GM21390 (cell line): ENCODE measurements around the gene ALPI.
"Not testable (repeated sequence)": the region's sequence is repeated elsewhere in the genome, so short reads cannot be mapped to it uniquely, and the experiment has no call there.

Experiments used
- ATAC-seq: cut with Tn5 transposase; IDR thresholded peaks from one replicate; pipeline ENCODE4 v1.9.1; 2021; ENCODE audit not compliant: unreplicated experiment

ALPI gene

DNA sequence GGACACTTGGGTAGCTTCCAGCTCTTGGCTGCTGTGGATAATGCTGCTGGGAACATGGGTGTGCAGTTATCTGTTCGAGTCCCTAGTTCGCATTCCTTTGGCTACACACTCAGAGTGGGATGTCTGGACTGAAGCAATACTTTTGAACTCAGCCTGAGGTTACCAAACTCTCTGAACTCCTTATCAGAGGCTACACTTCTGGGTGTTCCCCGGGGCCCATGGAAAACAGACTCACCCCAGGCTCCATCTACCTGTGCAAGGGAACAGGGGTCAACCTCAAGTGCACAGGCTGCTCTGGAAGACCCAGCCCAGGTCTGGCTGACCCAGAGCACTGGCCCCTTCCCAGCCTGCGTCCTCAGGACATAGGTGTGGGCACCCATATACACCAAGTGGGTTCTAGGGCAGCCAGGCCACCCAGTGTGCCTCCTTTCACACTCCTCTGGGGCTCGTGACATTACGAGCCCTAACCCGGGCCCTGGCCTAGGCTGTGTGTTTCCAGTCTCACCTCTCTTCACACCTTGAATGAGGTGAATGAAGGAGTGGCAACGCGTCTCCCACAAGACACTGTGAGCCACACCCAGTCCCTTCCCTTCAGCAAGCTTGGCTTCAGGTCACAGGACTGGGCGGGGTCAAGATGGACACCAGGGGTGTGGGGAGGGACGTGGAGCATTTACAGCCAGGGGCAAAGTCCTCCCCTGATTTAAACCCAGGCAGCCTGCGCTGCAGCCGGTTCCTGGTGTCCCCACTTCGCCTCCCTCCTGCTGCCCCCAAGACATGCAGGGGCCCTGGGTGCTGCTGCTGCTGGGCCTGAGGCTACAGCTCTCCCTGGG, at the start of gene ALPI:
TSS of gene ALPI (plus strand) at position 728 of the 830 bp plus-strand sequence. CDS start at position 775, 47 bp downstream.
- ATAC-seq = no peak

DNA sequence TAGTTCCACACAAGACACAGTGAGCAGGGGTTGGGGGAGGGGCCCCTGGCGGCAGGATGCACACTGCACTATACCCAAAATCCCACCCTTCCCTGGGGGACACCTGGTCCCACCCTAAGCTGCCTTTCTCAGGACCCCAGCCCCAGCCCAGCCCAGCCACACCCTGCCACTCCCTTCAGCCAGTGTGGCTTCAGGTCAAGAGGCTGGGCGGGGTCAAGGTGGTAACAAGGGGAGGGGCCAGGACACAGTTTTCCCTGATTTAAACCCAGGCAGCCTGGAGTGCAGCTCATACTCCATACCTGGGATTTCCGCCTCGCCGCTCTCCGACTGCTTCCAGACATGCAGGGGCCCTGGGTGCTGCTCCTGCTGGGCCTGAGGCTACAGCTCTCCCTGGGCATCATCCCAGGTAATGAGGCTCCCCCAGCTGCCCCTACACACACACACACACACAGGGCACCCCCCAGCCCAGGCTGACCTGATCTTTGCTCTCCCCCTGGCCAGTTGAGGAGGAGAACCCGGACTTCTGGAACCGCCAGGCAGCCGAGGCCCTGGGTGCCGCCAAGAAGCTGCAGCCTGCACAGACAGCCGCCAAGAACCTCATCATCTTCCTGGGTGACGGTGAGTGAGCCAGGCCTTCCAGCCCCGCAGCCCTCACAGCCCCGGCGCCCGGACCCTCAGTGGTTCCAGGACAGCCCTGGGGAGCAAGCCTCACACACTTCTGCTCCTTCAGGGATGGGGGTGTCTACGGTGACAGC, 49.2 kb upstream of the ALPI start, which contains the start of gene ALPG:
TSS of gene ALPG (plus strand) at position 289 of the 755 bp plus-strand sequence. CDS start at position 340, 51 bp downstream.
- ATAC-seq = no peak

DNA sequence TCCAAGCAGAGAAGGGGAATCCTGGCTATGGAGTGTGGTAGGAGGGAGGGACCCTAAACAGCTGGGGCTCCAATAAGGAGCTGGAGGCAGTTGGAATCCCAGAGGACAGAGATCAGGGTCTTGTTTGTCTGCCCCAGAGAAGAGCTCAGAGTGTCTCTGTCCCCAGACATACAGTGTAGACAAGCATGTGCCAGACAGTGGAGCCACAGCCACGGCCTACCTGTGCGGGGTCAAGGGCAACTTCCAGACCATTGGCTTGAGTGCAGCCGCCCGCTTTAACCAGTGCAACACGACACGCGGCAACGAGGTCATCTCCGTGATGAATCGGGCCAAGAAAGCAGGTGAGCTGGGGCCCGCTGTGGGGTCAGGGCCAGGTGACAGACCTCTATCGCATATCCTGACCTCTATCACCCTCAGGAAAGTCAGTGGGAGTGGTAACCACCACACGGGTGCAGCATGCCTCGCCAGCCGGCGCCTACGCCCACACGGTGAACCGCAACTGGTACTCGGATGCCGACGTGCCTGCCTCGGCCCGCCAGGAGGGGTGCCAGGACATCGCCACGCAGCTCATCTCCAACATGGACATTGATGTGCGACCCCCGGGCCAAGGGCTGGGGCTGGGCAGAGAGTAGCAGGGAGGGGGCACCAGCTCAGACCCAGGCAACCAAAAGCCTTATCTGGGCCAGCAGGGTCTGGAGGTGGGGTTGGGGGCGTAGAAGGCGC, 48.4 kb upstream of the ALPI start:
- not testable (repeated sequence) for ATAC-seq

DNA sequence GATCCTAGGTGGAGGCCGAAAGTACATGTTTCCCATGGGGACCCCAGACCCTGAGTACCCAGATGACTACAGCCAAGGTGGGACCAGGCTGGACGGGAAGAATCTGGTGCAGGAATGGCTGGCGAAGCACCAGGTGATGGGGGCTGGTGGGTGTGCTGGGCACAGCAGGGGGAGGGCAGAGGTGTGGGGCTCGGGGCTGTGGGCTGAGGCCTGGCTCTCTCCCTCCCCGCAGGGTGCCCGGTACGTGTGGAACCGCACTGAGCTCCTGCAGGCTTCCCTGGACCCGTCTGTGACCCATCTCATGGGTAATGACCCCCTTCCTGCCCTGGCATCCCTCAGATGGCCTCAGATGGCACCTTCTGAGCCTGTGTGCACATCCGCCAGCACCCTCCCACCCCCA, 47.7 kb upstream of the ALPI start:
- ATAC-seq = not testable (repeated sequence)

DNA sequence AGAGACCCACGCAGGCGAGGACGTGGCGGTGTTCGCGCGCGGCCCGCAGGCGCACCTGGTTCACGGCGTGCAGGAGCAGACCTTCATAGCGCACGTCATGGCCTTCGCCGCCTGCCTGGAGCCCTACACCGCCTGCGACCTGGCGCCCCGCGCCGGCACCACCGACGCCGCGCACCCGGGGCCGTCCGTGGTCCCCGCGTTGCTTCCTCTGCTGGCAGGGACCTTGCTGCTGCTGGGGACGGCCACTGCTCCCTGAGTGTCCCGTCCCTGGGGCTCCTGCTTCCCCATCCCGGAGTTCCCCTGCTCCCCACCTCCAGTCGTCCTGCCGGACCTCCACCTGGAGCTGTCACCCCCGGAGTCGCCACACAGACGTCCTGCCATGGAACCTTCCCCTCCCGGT, 46.3 kb upstream of the ALPI start:
- not testable (repeated sequence) for ATAC-seq

DNA sequence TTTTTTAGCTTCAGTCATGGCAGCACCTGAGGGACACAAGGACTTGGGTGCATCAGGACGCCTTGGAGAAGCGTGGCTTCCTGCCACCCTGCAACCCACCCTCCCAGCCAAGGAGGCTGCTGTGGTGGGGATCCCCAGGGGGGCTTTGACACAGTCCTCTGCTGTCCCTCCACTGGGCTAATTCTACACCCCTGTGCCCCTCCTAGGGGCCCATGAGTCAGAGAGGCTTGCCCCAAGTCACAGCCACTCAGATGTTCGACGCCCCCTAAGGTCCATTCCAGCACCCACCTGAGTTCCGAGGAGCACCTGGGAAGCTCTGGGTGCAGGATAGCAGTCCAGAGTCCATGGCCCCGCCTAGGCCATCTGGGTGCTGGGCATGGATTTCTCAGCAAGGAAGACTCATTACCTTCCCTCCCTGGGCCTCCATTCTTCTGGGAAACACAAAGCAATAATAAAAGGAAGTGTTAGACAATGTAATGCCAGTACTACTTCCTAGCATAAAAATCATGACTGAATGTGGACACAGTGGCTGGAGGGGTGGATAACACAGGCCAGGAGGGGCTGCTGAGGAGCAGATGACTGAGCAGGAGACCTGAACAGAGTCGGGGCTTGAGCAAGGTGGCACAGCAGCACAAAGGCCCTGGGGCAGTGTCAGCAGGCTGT, 45.6 kb upstream of the ALPI start:
- no peak for ATAC-seq

DNA sequence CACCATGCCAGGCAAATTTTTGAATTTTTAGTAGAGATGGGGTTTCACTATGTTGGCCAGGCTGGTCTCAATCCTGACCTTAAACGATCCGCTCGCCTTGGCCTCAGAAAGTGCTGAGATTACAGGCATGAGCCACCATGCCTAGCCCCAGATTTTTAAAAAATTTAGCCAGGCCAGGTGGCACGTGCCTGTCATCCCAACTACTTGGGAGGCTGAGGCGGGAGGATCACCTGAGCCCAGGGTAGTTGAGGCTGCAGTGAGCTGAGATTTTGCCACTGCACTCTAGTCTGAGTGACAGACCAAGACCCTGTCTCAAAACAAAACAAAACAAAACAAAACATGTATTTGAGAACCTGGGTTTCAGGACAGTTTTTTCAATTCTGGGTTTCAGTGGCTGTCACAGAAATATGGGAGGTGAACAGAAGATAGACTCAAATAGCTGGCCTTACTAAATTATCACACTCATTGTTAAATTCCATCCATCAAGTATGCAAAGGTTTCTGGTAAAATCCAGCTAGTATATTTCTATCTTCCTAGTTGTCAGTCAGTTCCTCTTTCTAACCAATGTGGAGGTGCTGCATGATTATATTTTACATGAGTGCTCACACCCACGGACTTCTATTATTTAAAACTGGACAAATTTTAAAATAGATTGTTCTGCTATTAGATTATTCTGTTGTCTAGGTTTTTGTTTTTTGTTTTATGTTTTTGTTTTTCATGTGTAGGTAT, 43.9 kb upstream of the ALPI start:
- ATAC-seq = no peak

DNA sequence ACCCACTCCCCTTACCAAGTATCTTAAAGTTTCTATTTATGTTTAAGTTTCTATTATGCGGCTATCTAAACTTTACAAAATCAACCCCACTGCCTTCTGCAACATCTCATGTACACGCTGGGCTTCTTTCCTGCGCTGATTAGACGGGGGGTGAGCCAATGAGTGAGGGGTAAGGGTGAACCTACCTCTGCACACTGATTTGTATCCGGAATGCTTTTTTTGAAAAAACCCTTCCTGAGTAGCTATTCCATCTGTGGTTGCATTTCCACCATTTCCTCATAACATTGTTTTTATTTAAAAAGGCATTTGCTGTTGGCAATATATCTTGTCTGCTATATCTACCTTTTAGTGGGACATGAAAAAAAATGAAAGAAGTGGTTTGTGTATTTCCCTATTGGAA, 43.0 kb upstream of the ALPI start:
- no peak for ATAC-seq

DNA sequence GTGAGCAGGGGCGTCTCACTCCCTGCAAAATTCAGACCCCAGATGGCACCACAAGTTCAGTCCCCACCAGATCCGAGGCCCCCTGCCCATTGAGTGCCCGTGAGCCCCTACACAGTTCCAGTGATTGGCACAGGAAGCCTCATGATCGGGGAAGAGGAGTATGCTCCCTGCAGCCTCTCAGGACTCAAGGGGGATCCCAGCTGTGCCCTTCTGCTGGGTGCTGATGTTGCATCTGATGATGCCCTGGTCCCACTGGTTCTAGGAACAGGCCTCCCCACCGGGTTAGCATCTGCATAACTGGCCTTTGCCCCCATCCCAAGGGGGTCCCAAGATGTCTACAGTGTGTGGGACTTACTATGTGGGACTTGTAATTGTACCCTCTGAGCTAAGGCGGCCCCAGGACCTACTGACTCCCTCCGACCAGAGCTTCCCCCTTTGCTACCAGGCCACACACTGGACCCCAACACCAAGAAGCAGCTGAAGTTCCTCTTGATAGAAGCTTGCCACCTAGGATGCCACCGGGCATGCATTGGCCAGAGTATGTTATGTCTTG, 40.7 kb upstream of the ALPI start:
- no peak for ATAC-seq

DNA sequence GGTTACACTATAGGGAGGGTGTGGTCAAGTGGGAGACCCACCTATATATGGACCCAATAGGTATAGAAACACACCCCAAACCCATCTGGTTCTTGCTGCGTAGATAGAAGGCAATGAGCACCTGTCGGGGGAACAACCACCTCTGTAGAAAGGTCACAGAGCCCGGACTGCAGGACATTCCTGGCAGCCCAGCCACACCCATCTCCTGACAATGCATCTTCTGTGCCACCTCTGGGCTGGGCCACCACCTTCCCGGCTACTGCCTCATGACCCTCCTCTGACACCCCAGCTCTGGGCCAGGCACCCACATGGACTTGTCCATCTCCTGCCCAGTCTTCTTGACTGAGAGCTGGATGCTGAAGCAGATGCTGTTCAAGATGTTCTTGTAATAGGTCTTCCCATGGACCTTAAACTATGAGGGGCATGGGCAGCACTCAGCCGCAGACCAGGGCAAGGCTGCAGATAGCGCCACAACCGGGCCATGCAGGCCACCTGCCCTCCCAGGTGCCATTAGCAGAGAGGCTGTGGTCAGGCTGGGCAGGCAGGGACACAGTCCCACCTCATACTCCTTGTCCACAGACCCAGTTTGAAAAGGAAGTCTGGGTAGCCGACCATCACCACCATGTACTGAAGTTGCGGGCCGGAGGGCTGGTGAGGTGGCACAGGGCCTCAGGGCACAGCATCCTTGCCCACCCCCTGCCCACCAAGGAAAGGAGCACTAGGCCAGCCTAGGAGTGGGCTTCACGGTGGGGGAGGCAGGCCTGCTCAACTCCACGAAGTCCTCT, 40.0 kb upstream of the ALPI start:
- no peak for ATAC-seq

DNA sequence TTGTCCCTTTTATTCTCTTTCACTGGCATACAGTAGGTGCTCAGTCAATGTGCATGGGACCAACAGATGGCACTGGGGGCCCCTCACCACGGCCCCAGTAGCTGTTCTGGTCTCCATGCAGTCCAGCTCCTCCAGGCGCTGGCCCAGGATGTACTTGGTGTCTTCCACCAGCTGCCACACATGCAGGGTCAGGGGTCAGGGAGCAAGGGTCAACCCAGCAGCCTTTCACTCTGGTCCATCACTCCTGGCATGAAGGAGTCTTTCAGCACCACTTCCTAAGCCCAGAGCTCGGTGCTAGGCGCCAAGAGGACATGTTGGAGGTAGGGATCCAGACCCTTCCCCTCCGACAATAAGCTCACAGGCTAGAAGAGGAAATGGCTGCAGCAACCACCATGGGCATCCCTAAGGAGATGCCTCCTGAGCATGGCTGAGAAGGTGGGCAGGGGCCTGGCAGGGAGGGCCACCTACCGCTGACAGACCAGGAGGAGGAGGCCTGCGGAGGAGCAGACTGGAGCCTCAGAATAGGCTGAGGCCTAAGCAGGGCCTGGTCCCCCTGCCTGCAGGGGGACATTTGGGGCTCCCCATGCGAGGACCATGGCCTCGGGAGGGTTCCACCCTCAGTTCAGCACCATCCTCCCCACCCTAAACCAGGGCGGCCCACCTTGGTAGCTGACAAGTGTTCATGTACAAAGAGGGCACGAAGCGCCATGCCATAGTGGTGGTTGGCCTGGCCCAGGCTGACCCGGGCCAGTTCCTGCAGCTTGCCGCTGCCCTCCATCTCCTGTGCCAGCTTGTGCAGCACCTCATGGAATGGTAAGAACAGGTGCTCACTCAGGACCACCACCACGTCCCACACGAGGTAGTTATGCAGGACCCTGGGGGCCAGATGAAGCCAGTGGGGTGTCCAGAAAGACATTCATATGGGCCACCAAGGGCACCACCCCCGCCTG, 39.2 kb upstream of the ALPI start:
- ATAC-seq = no peak

DNA sequence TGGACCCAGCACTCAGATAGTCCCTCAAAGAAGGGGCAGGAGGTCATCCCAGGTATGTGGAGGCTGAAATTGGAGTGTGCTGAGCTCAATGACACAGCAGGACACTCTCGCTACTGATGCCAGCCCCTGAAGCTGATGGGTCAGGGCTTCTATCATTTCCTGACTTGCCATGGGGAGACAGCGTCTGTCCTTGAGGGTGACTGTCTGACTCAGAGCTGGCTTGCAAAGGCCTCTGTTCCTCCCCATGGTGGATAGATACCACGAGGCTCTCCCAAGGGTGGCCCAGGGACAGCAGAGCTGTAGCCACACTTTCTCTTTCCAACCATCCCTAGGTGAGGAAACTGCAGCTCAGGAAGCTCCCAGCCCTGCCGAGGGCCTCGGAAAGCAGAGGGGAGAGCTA, 38.5 kb upstream of the ALPI start:
- no peak for ATAC-seq

DNA sequence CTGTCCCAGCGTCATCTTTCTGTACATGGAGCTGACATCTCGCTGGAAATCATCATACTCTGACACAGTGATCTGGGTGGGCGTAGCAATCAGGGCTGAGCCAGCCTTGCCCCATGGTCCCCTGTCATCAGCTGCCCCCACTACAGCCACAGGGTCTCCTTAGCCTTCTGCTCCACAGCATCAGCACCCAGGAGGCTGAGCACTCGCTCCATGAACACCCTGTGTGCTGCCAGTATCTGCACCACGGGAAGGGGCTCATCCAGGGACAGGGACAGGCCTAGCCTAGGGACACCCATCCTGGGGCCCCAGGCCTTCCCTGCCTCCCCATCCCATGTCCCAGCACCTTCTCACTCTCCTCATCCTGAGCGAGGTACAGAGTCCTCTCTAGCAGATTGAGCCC, 37.9 kb upstream of the ALPI start:
- no peak for ATAC-seq

DNA sequence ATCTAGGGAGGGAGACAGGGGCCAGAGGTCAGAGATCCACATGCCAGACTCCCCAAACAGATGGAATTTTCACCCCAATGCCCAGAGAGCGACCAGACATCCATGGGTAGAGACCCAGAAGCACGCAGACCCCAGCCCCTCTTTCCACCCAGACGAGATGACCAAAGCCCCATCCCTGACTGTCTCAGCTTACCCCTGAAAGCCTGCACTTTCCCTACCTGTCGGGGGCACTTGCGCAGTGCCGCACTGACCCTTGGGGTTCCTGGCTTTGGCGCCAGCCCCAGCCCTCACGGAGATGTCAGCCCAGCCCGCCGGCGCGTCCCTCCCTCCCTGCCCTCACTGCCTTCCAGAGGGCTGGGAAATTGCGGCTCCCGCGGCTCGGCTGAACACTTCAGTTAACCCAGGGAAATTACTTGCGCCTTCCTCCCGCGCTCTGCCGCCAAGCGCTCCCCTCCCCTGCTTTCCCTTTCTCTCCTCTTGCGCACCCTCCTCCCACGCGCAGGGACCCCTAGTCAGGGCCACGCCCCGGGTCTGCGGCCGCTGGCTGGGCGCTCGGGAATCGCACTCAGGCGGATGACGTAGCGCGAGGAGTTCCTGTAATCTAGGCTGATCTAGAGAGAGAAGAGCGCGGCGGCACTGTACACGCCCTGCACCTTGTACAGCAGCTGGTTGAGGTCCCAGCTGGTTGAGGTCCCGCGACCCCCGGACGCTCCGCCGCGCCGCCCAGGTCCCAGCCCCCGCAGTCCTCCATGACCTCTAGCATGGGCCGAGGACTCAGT, 37.3 kb upstream of the ALPI start:
- ATAC-seq = no peak

DNA sequence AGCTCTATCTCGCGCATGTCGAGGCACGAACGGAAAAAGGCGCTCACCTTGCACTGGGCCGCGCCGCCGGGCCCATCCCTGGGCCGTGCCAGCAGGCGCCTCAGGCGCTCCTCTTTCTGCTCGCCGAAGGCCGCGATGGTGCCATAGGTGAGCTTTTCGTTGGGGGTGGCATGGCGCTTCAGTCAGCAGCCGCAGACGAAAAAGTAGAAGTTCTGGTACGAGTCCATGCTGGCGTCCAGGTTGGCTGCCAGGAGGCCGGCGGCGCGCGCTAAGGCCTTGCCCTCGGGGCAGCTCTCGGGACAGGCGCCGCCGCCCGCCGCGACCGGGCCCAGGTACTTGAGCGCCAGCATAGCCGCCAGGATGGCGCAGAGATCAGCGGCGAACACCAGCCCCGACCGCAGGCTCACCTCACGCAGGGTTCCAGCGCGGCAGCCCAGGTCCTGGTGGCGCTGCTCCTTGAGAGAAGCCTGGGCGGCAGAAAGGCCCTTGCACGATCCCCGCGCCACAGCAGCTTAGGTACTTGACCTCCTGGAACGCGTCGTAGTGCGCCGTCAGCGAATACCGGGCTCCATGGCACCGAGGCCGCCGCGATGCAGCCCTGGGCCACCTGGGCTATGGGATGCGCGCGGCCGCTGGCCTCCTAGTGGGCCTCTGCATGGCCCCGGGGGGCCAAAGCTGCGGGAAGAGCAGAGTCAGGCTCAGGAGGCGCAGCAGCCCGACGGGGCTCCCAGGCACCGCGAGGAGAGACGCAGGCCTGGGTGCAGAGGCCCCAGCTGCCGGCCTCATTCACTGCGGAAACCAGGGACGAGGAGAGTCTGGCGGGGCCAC, 36.5 kb upstream of the ALPI start:
- ATAC-seq = no peak

DNA sequence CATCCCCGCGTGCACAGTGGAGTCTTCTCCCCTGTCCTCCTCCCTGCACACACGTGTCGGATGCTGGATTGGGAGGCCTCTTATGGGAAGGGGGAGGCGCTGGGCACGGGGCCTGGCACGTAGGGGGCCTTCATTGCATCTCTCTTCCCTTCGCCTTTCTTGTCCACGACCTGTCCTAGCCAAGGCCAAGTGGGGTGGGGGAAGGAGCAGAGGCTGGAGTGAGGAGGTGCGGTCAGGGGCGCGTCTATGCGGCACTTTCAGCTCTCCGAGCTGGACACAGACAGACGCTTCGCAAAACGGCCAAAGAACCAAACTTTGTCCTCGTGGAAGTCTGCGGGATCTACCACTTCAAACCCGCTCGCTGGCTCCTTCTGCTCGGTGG, 35.9 kb upstream of the ALPI start:
- ATAC-seq = no peak
